T-helper 1 cell treated with Interleukin-12 subunit alpha and Interleukin-12 subunit beta and Interleukin-4 antibody, amounts not matched to agents 30 ng/mL and 1 ng/mL, for 36 hours (primary cell): ENCODE data around the gene MYO1D. TPM values are rescaled to one million over a fixed set of nuclear protein-coding genes. Genes with fewer than 3 reads are reported as not detected.

Experiments
- intact Hi-C: fragments of 100-400 bp; cut with micrococcal nuclease; formaldehyde crosslinking; loops from one replicate; pipeline ENCODE4 v1.15.1; 2024
- total RNA-seq: library from RNA; stranded (reverse); gene quantifications from 2 replicates; pipeline ENCODE4 v1.2.3, GENCODE V29; 2022

The MYO1D gene
- total RNA-seq, 1 donor from 2014 or later, result 5.5 TPM

DNA sequence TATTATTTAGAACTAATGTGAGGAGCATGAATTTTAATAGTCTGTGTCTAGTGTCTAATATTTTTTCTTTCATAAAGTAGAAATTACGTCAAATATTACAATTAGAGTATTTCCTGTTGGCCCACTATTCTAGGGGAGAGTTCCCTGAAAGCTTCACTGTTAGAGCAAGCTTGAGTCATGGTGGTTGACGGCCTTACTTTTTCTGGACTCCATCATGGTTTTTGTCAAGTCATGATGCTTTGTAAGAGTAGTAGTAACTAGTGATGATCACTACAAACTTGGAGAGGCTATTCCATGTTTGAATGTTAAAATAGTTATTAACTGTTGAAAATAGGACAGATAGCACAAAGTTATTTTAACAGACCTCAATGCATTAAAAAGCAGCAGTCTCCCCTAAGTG is 431.0 kb downstream of the MYO1D start:
- intact Hi-C loops, result loop anchor here (1.0 to 5.0 kb wide), 2 partner anchors 15 to 76 kb away; no protein-coding TSS in a partner anchor

DNA sequence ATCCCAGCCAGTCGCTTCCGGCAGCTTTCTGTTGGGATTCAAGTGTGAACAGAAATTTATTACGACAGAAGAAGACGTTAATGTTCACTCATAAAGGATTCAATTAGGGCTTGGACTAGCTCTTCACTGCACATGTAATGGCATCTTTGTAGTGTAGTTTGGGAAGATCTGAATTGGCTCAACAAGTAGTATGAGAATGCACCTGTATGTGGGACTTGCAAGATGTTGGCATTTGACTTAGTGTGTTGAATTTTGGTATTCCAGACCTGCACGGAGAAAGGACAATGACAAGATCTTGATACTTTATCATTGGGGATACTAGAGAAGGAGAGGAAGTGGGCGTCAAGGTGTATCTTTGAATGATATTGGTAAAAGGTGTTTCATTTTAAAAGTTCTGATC is 431.4 kb downstream of the MYO1D start:
- intact Hi-C loops, result loop anchor here (1.0 to 5.0 kb wide), 2 partner anchors 16 to 77 kb away; no protein-coding TSS in a partner anchor

DNA sequence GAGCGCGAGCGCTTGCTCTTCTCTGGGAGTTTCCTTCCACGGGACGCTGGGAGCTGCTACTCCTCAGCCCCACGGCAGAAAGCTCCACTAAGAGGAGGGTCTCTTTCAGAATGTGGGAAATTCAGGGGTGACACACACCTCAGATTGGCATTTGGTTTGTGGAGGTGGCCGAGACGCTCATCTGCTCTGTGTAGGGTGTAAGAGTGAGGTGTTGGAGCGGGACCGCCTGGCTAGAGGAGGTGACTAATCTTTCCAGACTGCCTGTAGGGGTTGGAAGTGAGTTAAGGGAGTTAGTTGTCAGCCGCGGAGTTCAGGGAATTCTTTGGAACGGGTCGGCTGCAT is 431.9 kb downstream of the MYO1D start:
- intact Hi-C loops, result loop anchor here (1.0 to 5.0 kb wide), 2 partner anchors 16 to 77 kb away; no protein-coding TSS in a partner anchor

DNA sequence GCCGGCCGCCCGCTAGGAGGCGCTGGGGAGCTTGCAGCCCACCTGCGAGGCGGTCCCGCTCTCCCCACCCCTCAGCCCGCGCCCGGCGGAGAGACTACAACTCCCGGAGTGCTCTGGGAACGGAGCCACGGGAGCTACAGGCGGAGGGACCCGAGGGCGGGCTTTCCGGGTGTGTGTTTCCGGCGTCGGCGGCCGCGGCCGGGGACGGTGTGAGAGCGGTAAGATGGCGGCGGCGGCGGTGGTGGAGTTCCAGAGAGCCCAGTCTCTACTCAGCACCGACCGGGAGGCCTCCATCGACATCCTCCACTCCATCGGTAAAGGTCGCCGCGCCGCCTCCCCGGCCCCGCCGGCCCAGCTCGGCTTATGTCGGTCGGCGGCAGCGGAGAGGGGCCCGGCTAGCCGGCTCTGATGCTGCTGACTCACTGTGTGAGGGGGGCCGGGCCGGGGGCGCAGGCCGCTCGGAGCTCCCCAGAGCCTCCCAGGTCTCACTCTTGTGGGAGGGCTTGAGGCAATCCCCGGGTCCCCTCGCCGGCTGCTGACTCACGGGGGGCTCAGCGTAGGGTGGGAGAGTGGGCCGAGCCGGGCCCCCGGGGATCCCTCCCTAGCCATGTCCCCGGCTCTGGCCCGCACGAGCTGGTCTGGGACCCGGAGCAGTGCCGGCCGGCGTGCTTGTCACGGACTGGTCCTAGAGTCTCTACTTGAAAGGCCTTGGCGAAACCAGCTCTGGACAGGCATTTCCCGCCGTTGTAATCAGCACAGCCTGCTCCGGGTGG is 432.4 kb downstream of the MYO1D start, which contains the start of gene PSMD11:
Gene PSMD11 (plus strand): TSS at position 210 of the 773 bp plus-strand sequence. CDS start 14 bp downstream, at position 224.
- intact Hi-C loops, result loop anchor here (1.0 to 5.0 kb wide), 7 partner anchors 17 to 543 kb away; partner anchors contain the start of genes MYO1D, UTP6 and ZNF207

DNA sequence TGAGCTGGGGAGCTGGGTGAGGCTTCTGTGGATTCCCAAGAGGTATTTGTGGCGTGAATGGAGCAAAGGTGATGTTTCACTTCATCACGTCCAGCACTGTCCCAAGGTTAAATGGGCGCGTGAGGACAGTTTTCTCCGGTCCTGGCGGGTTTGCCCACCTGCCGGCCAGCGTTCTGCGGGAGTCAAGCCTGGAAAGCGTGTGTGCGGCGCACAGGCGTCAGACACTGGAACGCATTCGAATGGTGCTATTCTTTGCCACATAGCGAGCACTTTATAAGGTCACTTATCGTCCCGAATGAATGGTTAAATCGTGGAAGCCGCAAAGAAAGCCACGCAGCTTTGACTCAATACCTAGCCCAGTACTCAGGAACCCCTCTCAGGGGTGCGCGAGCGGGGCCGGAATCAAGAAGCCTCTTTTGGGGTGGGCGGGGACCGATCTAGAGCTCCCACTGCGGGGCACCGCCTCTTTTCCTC is 433.1 kb downstream of the MYO1D start:
- intact Hi-C loops, result loop anchor here (1.0 kb wide), 5 partner anchors 43 to 543 kb away; partner anchors contain the start of genes MYO1D, UTP6 and ZNF207

Other genes with a start within 250 kb of the MYO1D start
- gene TMEM98, start 51.0 kb upstream of the MYO1D start, total RNA-seq, result 1.8 TPM in 2 replicates
- gene SPACA3, start 114.7 kb upstream of the MYO1D start, total RNA-seq, result not detected in 2 replicates